LNCaP clone FGC (cell line): ENCODE measurements around the gene CSRP1.

Experiments
- DNase-seq: peaks from one replicate; pipeline ENCODE4 v3.0.0-alpha.2; 2011; ENCODE audit warnings: low read depth
- H3K4me3 ChIP-seq: 2 replicates; pipeline ENCODE4 v1.5.1; 2011; ENCODE audit warnings: mild to moderate bottlenecking, low read depth, low read length, control low read depth
- TF ChIP-seq, protein P1 (sequence below): IDR thresholded peaks from 2 replicates; pipeline ENCODE4 v1.5.1; 2012; ENCODE audit warnings: mild to moderate bottlenecking; ENCODE audit not compliant: control insufficient read depth, insufficient read depth; ENCODE audit errors: extremely low read depth

The CSRP1 gene

DNA sequence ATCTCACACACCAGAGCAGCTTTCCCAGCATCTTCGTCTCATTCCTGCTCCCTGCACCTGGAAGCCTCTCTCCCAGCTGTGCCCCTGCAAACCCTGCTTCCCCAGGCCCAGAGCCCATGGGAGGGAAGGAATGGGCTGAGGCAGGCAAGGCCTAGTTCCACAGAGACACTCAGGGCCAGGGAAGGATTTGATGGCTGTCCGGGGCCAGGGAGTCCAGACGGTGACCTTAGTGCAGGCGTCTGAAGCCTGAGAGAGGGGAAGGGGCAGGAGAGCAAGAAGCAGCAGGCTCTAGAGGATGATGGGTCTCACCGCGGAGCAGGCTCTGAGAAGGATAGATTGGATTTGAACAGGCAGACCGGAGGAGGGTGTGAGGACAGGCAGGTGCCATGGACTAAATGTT is 63.2 kb downstream of the CSRP1 start:
- H3K4me3 ChIP-seq, result no peak overlapping the region
- DNase-seq, result no peak
- TF ChIP-seq, protein P1, sequence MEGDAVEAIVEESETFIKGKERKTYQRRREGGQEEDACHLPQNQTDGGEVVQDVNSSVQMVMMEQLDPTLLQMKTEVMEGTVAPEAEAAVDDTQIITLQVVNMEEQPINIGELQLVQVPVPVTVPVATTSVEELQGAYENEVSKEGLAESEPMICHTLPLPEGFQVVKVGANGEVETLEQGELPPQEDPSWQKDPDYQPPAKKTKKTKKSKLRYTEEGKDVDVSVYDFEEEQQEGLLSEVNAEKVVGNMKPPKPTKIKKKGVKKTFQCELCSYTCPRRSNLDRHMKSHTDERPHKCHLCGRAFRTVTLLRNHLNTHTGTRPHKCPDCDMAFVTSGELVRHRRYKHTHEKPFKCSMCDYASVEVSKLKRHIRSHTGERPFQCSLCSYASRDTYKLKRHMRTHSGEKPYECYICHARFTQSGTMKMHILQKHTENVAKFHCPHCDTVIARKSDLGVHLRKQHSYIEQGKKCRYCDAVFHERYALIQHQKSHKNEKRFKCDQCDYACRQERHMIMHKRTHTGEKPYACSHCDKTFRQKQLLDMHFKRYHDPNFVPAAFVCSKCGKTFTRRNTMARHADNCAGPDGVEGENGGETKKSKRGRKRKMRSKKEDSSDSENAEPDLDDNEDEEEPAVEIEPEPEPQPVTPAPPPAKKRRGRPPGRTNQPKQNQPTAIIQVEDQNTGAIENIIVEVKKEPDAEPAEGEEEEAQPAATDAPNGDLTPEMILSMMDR, result no peak

DNA sequence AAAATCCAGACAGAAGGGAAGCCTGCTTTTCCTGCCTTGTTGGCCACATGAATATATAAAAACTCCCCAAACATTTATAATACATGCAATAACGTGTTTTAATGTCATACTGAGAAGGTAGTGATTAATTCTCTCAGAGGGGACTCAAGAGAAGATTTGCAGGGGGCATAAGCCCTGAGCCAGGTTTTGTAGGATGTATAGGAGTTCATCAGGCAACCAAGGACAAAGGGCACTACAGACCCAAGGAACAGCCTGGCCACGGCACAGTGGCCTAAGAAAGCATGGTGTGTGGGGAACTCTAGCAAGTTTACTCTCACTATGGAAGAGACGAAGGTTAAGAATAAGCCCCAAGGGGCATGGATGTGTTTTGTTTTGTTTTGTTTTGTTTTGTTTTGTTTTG is 70.0 kb downstream of the CSRP1 start:
- no peak overlapping the region for H3K4me3 ChIP-seq
- TF ChIP-seq, protein P1, result no peak
- DNase-seq, result no peak

DNA sequence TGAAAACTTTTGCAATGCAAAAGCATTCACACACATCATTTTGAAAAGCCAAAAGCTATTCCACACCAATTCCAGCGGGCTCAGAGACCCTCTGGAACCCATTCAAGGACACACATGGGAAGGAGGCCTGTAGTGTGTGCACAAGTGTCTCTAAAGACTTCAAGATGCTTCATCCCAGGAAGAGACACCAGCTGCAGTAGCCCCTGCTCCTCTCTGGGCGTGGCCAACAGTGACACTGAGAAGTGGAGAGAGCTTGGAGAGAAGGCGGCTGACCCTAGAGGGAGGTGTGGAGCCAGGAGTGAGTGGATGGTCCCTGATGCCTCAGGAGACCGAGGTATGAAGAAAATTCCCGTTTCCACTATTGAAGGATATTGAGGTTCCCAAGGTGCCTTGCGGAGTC is 70.5 kb downstream of the CSRP1 start:
- no peak overlapping the region for H3K4me3 ChIP-seq
- DNase-seq, result no peak
- TF ChIP-seq, protein P1, result 0 out of 2 replicates have a peak, but pooled peaks have one; percentile 6

DNA sequence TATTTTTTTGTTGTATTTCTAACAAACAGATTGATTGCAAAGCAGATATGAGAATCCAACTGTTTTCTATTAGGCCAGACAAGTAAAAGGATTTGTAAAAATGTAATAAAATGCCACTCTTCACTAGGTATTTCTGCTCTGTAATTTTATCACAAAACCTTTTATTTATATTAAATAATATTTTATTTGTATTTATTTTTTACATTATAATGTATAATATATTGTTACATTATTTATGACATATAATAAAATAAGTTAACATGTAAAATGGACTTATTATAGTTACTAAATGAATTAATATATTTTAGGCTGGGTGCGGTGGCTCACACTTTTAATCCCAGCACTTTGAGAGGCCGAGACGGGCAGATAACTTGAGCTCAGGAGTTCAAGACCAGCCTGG is 72.7 kb downstream of the CSRP1 start:
- no peak overlapping the region for H3K4me3 ChIP-seq
- DNase-seq, result no peak
- TF ChIP-seq, protein P1, result no peak

DNA sequence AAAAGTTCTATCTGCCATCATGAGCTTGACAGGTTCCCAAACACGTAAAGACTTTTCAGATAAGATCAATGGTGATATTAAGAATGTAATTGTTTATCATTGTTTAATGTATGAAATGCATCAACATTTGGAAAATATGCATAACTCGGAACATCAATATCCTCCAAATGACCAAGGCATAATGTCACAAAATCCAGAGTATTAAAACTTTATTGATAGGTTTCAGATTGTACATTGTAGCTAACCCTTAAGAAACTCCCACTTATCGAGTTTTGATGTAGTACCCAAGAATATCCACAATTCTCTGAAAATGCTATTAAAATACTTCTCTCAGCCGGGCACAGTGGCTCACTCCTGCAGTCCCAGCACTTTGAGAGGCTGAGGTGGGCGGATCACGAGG is 73.3 kb downstream of the CSRP1 start:
- TF ChIP-seq, protein P1, result no peak
- no peak overlapping the region for H3K4me3 ChIP-seq
- DNase-seq, result no peak
